Fibroblast of lung (primary cell): ENCODE results near the gene SLC35F3. TPM values are rescaled to one million over a fixed set of nuclear protein-coding genes. Genes with fewer than 3 reads are reported as not detected.
"Not testable (repeated sequence)": the region's sequence is repeated elsewhere in the genome, so short reads cannot be mapped to it uniquely, and the experiment has no call there.

ENCODE experiments used
- DNase-seq, 2 donors: peaks; one replicate each; pipeline versions ENCODE4 v3.0.0 to v3.0.0-alpha.2; 2010; ENCODE audit warnings: low read depth in 2 of 2
- H2AFZ ChIP-seq: 2 replicates; pipeline ENCODE4 v1.5.1; 2012; ENCODE audit warnings: low read length, control low read depth, inconsistent platforms
- H3K27ac ChIP-seq: 2 replicates; pipeline ENCODE4 v1.5.1; 2011; ENCODE audit warnings: low read length, control low read depth; ENCODE audit not compliant: insufficient read depth
- H3K27me3 ChIP-seq: 2 replicates; pipeline ENCODE4 v1.5.1; 2011; ENCODE audit warnings: mild to moderate bottlenecking, low read length; ENCODE audit not compliant: control insufficient read depth, insufficient read depth
- H3K36me3 ChIP-seq: 2 replicates; pipeline ENCODE4 v1.5.1; 2011; ENCODE audit warnings: low read length; ENCODE audit not compliant: control insufficient read depth, insufficient read depth
- H3K4me1 ChIP-seq: 2 replicates; pipeline ENCODE4 v1.5.1; 2011; ENCODE audit warnings: low read length; ENCODE audit not compliant: control insufficient read depth, insufficient read depth; ENCODE audit errors: extremely low read depth
- H3K4me2 ChIP-seq: 2 replicates; pipeline ENCODE4 v1.5.1; 2011; ENCODE audit warnings: low read length, control low read depth; ENCODE audit not compliant: insufficient read depth; ENCODE audit errors: extremely low read depth
- H3K4me3 ChIP-seq, 4 experiments: fragments of 200-600 bp in 1 of 4; sonication (generic) in 1 of 4; replicated peaks in 1 of 4; 2 replicates each; pipeline ENCODE4 v1.5.1; 2011 to 2016; ENCODE audit warnings: low read length in 4 of 4, low read depth in 3 of 4, mild to moderate bottlenecking in 3 of 4, control low read depth in 2 of 4, inconsistent platforms in 1 of 4, mixed read lengths in 1 of 4; ENCODE audit not compliant: insufficient read depth in 1 of 4; ENCODE audit errors: control extremely low read depth in 1 of 4
- H3K79me2 ChIP-seq: 2 replicates; pipeline ENCODE4 v1.5.1; 2012; ENCODE audit warnings: mild to moderate bottlenecking, low read length, inconsistent platforms; ENCODE audit not compliant: control insufficient read depth, insufficient read depth
- H3K9ac ChIP-seq: 2 replicates; pipeline ENCODE4 v1.5.1; 2011; ENCODE audit warnings: mild to moderate bottlenecking, low read length, control low read depth; ENCODE audit not compliant: insufficient read depth
- H3K9me3 ChIP-seq: 2 replicates; pipeline ENCODE4 v1.5.1; 2012; ENCODE audit warnings: low read depth, low read length; ENCODE audit not compliant: control insufficient read depth, insufficient read depth
- H4K20me1 ChIP-seq: 2 replicates; pipeline ENCODE4 v1.5.1; 2011; ENCODE audit warnings: low read length; ENCODE audit not compliant: control insufficient read depth, insufficient read depth; ENCODE audit errors: extremely low read depth
- CTCF ChIP-seq, 2 donors: IDR thresholded peaks in 1 of 2; conservative IDR thresholded peaks in 1 of 2; 1 replicate in 1 of 2; 2 replicates in 1 of 2; pipeline ENCODE4 v1.5.1; 2011 to 2012; ENCODE audit warnings: low read length in 2 of 2, control low read depth in 1 of 2, inconsistent platforms in 1 of 2, low read depth in 1 of 2, mild to moderate bottlenecking in 1 of 2
- EZH2 ChIP-seq: IDR thresholded peaks from 2 replicates; pipeline ENCODE4 v1.5.1; 2012; ENCODE audit warnings: low read length, control low read depth, mild to moderate bottlenecking; ENCODE audit errors: missing control alignments
- polyA plus RNA-seq, 2 donors: library from polyadenylated mRNA; depleted of rRNA in 1 of 2; stranded (reverse) in 1 of 2; unstranded in 1 of 2; fragments of >200 nt; gene quantifications; 2 replicates each; pipeline ENCODE4 v1.2.1, GENCODE V29; 2011 to 2012; ENCODE audit warnings: missing spikeins in 1 of 2
- total RNA-seq: library from RNA; depleted of rRNA; stranded (reverse); fragments of >200 nt; gene quantifications from 2 replicates; pipeline ENCODE4 v1.2.1, GENCODE V29; 2014

SLC35F3 gene
- total and polyA plus RNA-seq, 2 donors (not counting 1 experiment from before 2014, with no cell fraction given) = not detected

- TF ChIP-seq CTCF (conservative IDR thresholded peaks at IDR 0.05 in 1 of 2, IDR thresholded peaks at IDR 0.05 in 1 of 2; ENCODE audit: low read depth in 1 of 2, low read length in 2 of 2) (no peak), EZH2 (no peak)
Observed at GRCh38 chr1:234297668-234298067, 393.2 kb downstream of the SLC35F3 start.

GRCh38 chr1:234300096-234300495 lies 395.6 kb downstream of the SLC35F3 start:
- DNase-seq = peak in 1 of 2 donors; percentile 75
- Histone ChIP-seq H3K27ac (no peak overlapping the region), H3K4me3 (no peak overlapping the region), H4K20me1 (no peaks in the 10 kb centered on the region), H3K36me3 (no peaks in the 10 kb centered on the region), H3K9me3 (no peaks in the 10 kb centered on the region), H3K27me3 (no peaks in the 10 kb centered on the region), H3K9ac (no peak overlapping the region), H3K4me2 (no peak overlapping the region), H3K79me2 (no peaks in the 10 kb centered on the region), H3K4me1 (no peaks in the 10 kb centered on the region), H2AFZ (no peak overlapping the region)
- no peak for TF ChIP-seq CTCF (conservative IDR thresholded peaks at IDR 0.05 in 1 of 2, IDR thresholded peaks at IDR 0.05 in 1 of 2; ENCODE audit: low read depth in 1 of 2, low read length in 2 of 2)
- TF ChIP-seq EZH2 = no peak

More at GRCh38 chr1:234297668-234298067, 393.2 kb downstream of the SLC35F3 start:
- H3K4me1 ChIP-seq = no peaks in the 10 kb centered on the region
- H4K20me1 ChIP-seq = no peaks in the 10 kb centered on the region
- no peaks in the 10 kb centered on the region for H3K9me3 ChIP-seq
- no peak overlapping the region for H3K9ac ChIP-seq
- no peak for DNase-seq
- H3K27me3 ChIP-seq = no peaks in the 10 kb centered on the region
- no peaks in the 10 kb centered on the region for H3K36me3 ChIP-seq
- no peak overlapping the region for H3K4me2 ChIP-seq
- H3K27ac ChIP-seq = no peak overlapping the region
- H3K79me2 ChIP-seq = no peaks in the 10 kb centered on the region
- H2AFZ ChIP-seq = no peak overlapping the region
- no peak overlapping the region for H3K4me3 ChIP-seq

GRCh38 chr1:234301663-234302062 lies 397.2 kb downstream of the SLC35F3 start:
- not testable (repeated sequence) for H3K79me2 ChIP-seq, H3K4me1 ChIP-seq, H4K20me1 ChIP-seq, H3K9me3 ChIP-seq, H2AFZ ChIP-seq, H3K9ac ChIP-seq, H3K36me3 ChIP-seq, H3K4me3 ChIP-seq, DNase-seq, H3K4me2 ChIP-seq, H3K27me3 ChIP-seq, H3K27ac ChIP-seq
